ENCODE data around the gene RNMT. TPM values are rescaled to one million over a fixed set of nuclear protein-coding genes. Genes with fewer than 3 reads are reported as not detected.
"Not testable (repeated sequence)": the region's sequence is repeated elsewhere in the genome, so short reads cannot be mapped to it uniquely, and the experiment has no call there.

RNMT gene
- total RNA-seq, 2 experiments from 2014 or later: 40.7 to 44.0 TPM

DNA sequence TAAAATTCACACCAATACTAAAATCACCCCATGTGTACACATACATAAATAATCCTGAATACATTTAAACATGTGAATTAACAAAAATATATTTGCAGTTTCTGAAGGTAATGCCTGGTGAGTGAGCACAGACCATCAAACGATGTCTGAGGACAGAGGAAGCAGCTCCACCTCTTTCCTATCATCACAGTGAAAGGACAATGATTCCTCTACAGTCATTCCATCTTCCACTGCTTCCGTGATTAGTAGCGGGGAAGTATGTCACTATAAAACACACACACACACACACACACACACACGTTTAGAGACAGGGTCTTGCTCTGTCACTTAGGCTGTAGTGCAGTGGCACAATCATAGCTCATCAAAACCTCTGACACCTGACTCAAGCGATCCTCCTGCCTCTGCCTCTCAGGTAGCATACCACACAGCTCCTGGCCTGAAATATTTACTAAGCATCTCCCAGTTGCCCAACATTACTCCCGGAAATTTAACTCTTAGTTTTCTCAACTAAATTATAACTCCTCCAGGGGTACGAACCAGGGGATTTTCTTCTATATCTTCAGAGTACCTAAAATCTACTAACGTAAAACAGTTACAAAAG, 12.9 kb upstream of the RNMT start:
- POLR2A ChIA-PET: no interaction called here
- DNase-seq: no peak
- Mint-ChIP-seq H3K36me3 (peaks cover 52% of the 10 kb centered on the region), H3K9me3 (peaks cover 9% of the 10 kb centered on the region), H3K4me1 (peaks cover 6% of the 10 kb centered on the region), H3K27ac (no peak overlapping the region), H3K4me3 (no peak overlapping the region), H3K27me3 (no peaks in the 10 kb centered on the region)
- no peak for ATAC-seq (ENCODE audit: low read depth)

DNA sequence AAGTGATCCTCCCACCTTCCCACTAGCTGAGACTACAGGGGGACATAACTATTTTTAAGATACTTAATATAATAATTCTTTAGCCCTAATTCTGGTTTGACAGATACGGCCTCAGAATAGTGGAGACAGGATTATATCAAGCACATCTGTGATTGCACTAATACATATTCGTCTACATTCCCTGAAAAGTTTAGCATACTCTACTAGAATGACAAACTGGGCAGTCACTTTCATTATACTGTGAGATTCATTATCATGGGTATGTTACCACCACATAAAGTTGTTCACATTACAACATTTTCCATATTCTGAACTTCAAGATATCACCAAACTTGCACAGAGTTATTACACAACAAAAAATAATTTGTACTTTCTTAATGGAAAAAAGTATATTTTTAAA, 11.1 kb upstream of the RNMT start:
- peaks cover 6% of the 10 kb centered on the region for H3K4me1 Mint-ChIP-seq
- H3K9me3 Mint-ChIP-seq: peaks cover 6% of the 10 kb centered on the region
- DNase-seq: no peak
- peaks cover 48% of the 10 kb centered on the region for H3K36me3 Mint-ChIP-seq
- H3K4me3 Mint-ChIP-seq: no peak overlapping the region
- no peaks in the 10 kb centered on the region for H3K27me3 Mint-ChIP-seq
- no peak for ATAC-seq (ENCODE audit: low read depth)
- POLR2A ChIA-PET: no interaction called here
- H3K27ac Mint-ChIP-seq: no peak overlapping the region

- H3K36me3 Mint-ChIP-seq: peaks cover 51% of the 10 kb centered on the region
These were observed 9.6 kb upstream of the RNMT start for GRCh38 chr18:13716916-13717315.

DNA sequence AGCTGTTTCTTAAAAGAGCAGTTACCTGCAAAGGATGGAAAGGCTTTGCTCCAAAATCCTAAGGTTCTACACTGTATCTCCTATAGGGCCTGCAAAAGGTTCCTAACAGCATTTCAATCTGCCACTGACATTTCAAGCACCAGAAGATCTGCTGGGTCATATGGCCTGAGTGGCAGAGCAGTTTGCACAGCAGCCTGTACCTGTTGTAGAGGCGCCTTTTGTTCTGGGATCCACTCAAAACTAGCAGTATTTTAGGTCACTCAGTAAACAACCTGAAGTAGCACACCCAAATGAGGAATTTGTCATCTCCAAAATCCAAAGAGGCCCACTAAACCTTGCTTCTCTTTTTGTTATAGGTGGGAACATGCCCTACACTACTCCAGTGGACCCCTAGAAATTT, 6.3 kb upstream of the RNMT start:
- Mint-ChIP-seq H3K4me1 (peaks cover 18% of the 10 kb centered on the region), H3K9me3 (peaks cover 6% of the 10 kb centered on the region), H3K27me3 (no peaks in the 10 kb centered on the region), H3K4me3 (no peak overlapping the region), H3K36me3 (peaks cover 53% of the 10 kb centered on the region), H3K27ac (no peak overlapping the region)
- POLR2A ChIA-PET: no interaction called here
- DNase-seq: no peak
- ATAC-seq (ENCODE audit: low read depth): no peak

More at GRCh38 chr18:13716916-13717315, 9.6 kb upstream of the RNMT start:
- H3K4me1 Mint-ChIP-seq: peaks cover 5% of the 10 kb centered on the region
- H3K9me3 Mint-ChIP-seq: peaks cover 6% of the 10 kb centered on the region
- POLR2A ChIA-PET: no interaction called here
- ATAC-seq (ENCODE audit: low read depth) (no peak), DNase-seq (no peak)
- H3K4me3 Mint-ChIP-seq: no peak overlapping the region
- no peak overlapping the region for H3K27ac Mint-ChIP-seq
- no peaks in the 10 kb centered on the region for H3K27me3 Mint-ChIP-seq

DNA sequence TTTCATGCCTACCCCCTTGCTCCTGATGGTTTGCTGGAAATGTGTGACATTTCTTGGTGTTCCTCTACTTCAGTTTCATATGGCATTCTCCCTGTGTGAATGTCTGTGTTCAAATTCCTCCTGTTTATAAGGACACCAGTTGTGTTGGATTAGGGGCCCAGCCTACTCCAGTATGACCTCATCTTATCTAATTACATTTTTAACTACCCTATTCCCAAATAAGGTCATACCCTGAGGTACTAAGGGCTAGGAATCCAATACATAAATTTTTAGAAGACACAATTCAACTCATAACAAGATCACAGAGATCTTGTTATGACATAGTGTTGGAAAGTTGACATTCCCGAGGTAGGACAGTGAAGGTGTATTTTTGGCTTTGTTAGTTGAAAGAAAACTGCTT, 5.6 kb upstream of the RNMT start:
- Mint-ChIP-seq H3K36me3 (peaks cover 55% of the 10 kb centered on the region), H3K4me1 (peaks cover 21% of the 10 kb centered on the region), H3K27ac (no peak overlapping the region), H3K4me3 (no peak overlapping the region), H3K9me3 (peaks cover 6% of the 10 kb centered on the region), H3K27me3 (no peaks in the 10 kb centered on the region)
- POLR2A ChIA-PET: no interaction called here
- ATAC-seq (ENCODE audit: low read depth): no peak
- no peak for DNase-seq

- ATAC-seq (ENCODE audit: low read depth): peak; percentile 3
- no peaks in the 10 kb centered on the region for H3K9me3 Mint-ChIP-seq
- peak overlapping the region; percentile 95 for H3K27ac Mint-ChIP-seq
- H3K27me3 Mint-ChIP-seq: no peaks in the 10 kb centered on the region
- H3K4me1 Mint-ChIP-seq: peaks cover 45% of the 10 kb centered on the region
- peaks cover 36% of the 10 kb centered on the region for H3K36me3 Mint-ChIP-seq
- POLR2A ChIA-PET: interaction anchor here (1.2 kb wide), 1 partner anchor 112 kb away, joined by 4 read pairs; no protein-coding TSS in a partner anchor
- no peak for DNase-seq
- H3K4me3 Mint-ChIP-seq: peak overlapping the region; percentile 97
These were observed 774 bp upstream of the RNMT start for GRCh38 chr18:13725566-13726231.

DNA sequence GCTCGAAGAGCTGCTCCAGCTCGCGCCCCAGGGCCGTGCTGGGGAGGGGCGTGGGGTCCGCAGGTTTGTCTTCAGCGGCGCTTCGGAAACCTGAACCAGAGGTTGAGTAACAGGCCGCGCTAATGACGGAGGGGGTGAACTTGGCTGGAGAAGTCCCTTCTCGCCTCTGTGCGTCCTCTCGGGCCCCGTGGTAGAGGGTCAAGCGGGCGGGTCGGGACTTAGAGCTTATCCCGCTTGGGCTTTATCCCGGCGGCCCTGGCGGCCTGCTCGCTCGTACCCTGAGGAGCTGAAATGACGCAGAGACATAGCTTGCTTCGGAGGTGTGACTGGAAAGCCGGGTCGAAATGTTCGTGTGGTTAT, 479 bp downstream of the RNMT start:
- Mint-ChIP-seq H3K9me3 (no peaks in the 10 kb centered on the region), H3K4me1 (peaks cover 50% of the 10 kb centered on the region), H3K27me3 (no peaks in the 10 kb centered on the region), H3K27ac (peak overlapping the region; percentile 95), H3K36me3 (peaks cover 29% of the 10 kb centered on the region), H3K4me3 (peak overlapping the region; percentile 97)
- POLR2A ChIA-PET: interaction anchor here (0.7 to 1.3 kb wide), 3 partner anchors 113 to 1320 kb away, joined by 3 to 4 read pairs (median 4); no protein-coding TSS in a partner anchor
- DNase-seq: peak; percentile 62
- ATAC-seq (ENCODE audit: low read depth): peak; percentile 4

DNA sequence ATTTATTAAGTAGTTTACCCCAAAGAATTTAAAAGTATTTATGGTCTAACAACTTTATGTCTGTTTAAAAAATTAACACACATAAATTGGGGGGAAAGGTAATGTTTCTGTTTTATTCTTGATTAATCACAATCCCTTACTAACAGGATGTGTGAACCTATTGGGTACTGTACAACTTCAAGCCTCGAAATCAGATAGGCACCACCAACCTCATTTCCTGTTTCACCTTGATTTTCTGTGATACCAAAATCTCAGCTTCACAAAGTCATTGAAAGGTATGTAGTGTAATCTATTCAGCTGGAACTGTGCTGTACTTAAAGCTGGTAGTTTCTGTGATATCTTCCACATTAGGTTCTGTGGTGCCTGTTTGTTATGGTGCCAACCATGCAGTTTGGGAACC, 4.0 kb downstream of the RNMT start:
- POLR2A ChIA-PET: no interaction called here
- Mint-ChIP-seq H3K27me3 (no peaks in the 10 kb centered on the region), H3K36me3 (peaks cover 37% of the 10 kb centered on the region), H3K4me3 (no peak overlapping the region), H3K4me1 (peaks cover 33% of the 10 kb centered on the region), H3K27ac (no peak overlapping the region), H3K9me3 (no peaks in the 10 kb centered on the region)
- DNase-seq (no peak), ATAC-seq (ENCODE audit: low read depth) (no peak)

DNA sequence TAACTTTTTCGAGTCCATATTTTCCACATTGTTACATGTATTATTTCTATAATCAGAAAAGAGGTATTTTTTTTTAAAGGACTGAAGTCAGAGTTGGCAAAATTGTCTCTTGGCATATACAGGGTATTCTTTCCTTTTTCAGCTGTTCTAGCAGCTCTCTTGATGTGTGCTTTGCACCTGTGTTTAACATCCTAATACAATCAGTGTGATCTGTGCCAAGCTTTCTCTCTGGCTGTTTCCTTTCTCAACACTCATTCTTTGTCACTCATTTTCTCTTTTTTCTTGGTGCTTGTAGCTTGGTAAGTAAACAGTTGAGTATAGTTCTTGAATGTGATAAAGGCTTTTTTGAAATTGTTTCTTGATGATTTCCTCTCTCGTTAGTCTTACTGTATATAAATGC, 9.2 kb downstream of the RNMT start:
- peaks cover 45% of the 10 kb centered on the region for H3K36me3 Mint-ChIP-seq
- ATAC-seq (ENCODE audit: low read depth): no peak
- H3K4me3 Mint-ChIP-seq: no peak overlapping the region
- H3K27me3 Mint-ChIP-seq: no peaks in the 10 kb centered on the region
- no peak for DNase-seq
- no peak overlapping the region for H3K27ac Mint-ChIP-seq
- POLR2A ChIA-PET: no interaction called here
- H3K9me3 Mint-ChIP-seq: no peaks in the 10 kb centered on the region
- peaks cover 10% of the 10 kb centered on the region for H3K4me1 Mint-ChIP-seq

- ATAC-seq (ENCODE audit: low read depth): no peak
- H3K36me3 Mint-ChIP-seq: peaks cover 49% of the 10 kb centered on the region
- H3K27me3 Mint-ChIP-seq: no peaks in the 10 kb centered on the region
- no peak for DNase-seq
- H3K4me3 Mint-ChIP-seq: no peak overlapping the region
- no peak overlapping the region for H3K27ac Mint-ChIP-seq
- POLR2A ChIA-PET: no interaction called here
- no peaks in the 10 kb centered on the region for H3K9me3 Mint-ChIP-seq
- peaks cover 4% of the 10 kb centered on the region for H3K4me1 Mint-ChIP-seq
These were observed 19.2 kb downstream of the RNMT start for GRCh38 chr18:13745696-13746095.

DNA sequence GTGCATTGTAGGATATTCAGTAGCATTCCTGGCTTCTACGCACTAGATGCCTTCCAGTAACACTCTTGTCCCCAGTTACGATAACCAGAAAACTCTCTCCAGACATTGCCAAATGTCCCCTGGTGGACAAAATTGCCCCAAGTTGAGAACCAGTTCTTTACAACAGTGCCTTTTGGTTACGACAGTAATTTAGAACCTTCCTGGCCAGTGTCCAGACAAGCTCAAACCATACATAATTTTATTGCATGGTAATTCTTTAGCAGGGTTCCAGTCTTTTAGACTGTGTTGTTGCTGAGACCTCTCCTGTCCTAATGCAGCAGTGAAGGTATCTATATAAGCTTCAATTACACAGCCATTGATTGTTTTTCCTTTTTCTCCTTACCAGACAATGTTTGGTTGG, 20.2 kb downstream of the RNMT start:
- peaks cover 2% of the 10 kb centered on the region for H3K9me3 Mint-ChIP-seq
- DNase-seq (no peak), ATAC-seq (ENCODE audit: low read depth) (no peak)
- no peak overlapping the region for H3K27ac Mint-ChIP-seq
- H3K27me3 Mint-ChIP-seq: no peaks in the 10 kb centered on the region
- no peak overlapping the region for H3K4me3 Mint-ChIP-seq
- POLR2A ChIA-PET: no interaction called here
- peaks cover 6% of the 10 kb centered on the region for H3K4me1 Mint-ChIP-seq
- peaks cover 54% of the 10 kb centered on the region for H3K36me3 Mint-ChIP-seq

DNA sequence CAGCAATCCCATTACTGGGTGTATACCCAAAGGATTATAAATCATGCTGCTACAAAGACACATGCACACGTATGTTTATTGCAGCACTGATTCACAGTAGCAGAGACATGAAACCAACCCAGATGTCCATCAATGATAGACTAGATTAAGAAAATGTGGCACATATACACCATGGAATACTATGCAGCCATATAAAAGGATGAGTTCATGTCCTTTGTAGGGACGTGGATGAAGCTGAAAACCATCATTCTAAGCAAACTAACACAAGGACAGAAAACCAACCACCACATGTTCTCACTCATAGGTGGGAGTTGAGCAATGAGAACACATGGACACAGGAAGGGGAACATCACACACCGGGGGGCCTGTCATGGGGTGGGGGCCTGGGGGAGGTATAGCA, 25.1 kb downstream of the RNMT start:
- not testable (repeated sequence) for H3K4me3 Mint-ChIP-seq; ATAC-seq (ENCODE audit: low read depth)

DNA sequence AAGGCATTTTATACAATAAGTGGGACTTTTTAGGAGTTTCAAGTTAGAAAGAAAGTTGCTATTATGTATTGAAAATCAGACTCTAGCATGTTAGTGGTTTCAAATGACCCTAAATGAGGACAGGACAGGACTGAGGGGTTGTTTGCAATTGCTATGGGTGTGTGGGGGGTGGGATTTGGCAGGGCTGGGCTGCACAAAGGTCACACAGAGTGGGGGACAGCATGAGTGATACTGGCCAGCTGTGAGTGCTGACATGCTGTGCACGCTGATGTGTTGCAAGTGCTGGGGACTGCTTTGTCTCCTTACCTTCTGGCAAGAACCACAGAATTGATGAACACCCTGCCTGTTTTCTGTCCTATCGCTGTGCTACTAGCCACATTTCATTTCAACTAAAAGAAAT, 29.8 kb downstream of the RNMT start:
- no peak overlapping the region for H3K4me3 Mint-ChIP-seq
- no peaks in the 10 kb centered on the region for H3K27me3 Mint-ChIP-seq
- no peak overlapping the region for H3K27ac Mint-ChIP-seq
- no peak for ATAC-seq (ENCODE audit: low read depth)
- DNase-seq: no peak
- POLR2A ChIA-PET: no interaction called here
- peaks cover 1% of the 10 kb centered on the region for H3K4me1 Mint-ChIP-seq
- peaks cover 68% of the 10 kb centered on the region for H3K36me3 Mint-ChIP-seq
- peaks cover under 1% of the 10 kb centered on the region for H3K9me3 Mint-ChIP-seq

More for the DNA sequence above, 25.1 kb downstream of the RNMT start:
- POLR2A ChIA-PET, H3K4me1 Mint-ChIP-seq, H3K9me3 Mint-ChIP-seq, H3K27ac Mint-ChIP-seq, DNase-seq, H3K27me3 Mint-ChIP-seq: not testable (repeated sequence)
- peaks cover 67% of the 10 kb centered on the region for H3K36me3 Mint-ChIP-seq

GRCh38 chr18:13756671-13757070, 30.2 kb downstream of the RNMT start:
- no peak for ATAC-seq (ENCODE audit: low read depth)
- POLR2A ChIA-PET: no interaction called here
- H3K27me3 Mint-ChIP-seq: no peaks in the 10 kb centered on the region

More at GRCh38 chr18:13756671-13757070, 30.2 kb downstream of the RNMT start:
- no peaks in the 10 kb centered on the region for H3K9me3 Mint-ChIP-seq
- H3K36me3 Mint-ChIP-seq: peaks cover 65% of the 10 kb centered on the region
- H3K4me3 Mint-ChIP-seq: no peak overlapping the region
- no peak overlapping the region for H3K27ac Mint-ChIP-seq
- H3K4me1 Mint-ChIP-seq: peaks cover 1% of the 10 kb centered on the region
- no peak for DNase-seq
